ENCODE results near the gene MTX1. TPM values are rescaled to one million over a fixed set of nuclear protein-coding genes. Genes with fewer than 3 reads are reported as not detected.

Gene MTX1
- total RNA-seq, 2 donors from 2014 or later = 42.6 to 53.0 TPM

DNA sequence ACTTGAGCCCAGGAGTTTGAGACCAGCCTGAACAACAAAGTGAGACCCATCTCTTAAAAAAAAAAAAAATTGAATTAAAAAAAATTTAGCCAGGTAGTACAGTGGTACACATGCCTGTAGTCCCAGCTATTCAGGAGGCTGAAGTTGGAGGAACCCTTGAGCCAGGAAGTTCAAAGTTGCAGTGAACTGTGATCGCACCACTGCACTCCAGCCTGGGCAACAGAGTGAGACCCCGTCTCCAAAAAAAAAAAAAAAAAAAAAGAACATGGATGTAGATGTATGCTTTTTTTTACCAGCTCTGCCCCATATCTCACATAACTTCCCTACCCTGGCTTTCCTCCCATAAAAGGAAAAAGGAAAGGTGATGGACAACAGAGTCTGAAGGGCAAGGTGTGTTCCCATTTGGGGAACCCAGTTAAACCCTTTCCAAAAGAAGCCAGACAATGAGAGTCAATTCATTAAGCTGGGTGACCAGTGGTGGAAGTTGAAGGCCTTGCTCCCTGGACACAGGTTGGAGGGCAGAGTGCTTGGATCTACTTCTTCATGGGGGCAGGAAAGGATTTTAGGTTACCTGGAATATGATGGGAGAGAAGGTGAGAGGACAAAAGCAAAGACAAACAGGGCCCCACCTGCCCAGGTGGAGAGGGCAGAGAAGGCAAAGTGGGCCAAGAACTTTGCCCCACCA lies 38.3 kb upstream of the MTX1 start:
- DNase-seq (ENCODE audit: low spot score) = no peak
- ATAC-seq = no peak
- peaks cover 31 to 38% of the 10 kb centered on the region in 2 donors for H3K4me1 Mint-ChIP-seq (ENCODE audit: low read depth in 2 of 2)
- peak overlapping the region in 1 of 2 donors; percentile 63 for H3K27ac Mint-ChIP-seq
- peaks cover 15% of the 10 kb centered on the region for H3K36me3 Mint-ChIP-seq
- H3K4me3 Mint-ChIP-seq = no peak overlapping the region
- no peaks in the 10 kb centered on the region for H3K27me3 Mint-ChIP-seq
- no peaks in the 10 kb centered on the region for H3K9me3 Mint-ChIP-seq

DNA sequence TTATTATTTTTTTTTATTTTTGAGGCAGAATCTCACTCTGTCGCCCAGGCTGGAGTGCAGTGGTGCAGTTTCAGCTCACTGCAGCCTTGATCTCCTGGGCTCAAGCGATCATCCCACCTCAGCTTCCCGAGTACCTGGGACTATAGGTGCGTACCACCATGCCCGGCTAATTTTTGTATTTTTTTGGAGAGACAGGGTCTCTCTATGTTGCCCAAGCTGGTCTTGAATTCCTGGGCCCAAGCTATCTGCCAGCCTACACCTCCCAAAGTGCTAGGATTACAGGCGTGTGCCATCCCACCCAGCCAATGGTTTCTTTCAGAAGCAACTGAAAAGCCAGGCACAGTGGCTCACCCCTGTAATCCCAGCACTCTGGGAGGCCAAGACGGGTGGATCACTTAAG lies 37.7 kb upstream of the MTX1 start:
- ATAC-seq (no peak), DNase-seq (ENCODE audit: low spot score) (no peak)
- Mint-ChIP-seq H3K4me1 (ENCODE audit: low read depth in 2 of 2) (peaks cover 31 to 38% of the 10 kb centered on the region in 2 donors), H3K27me3 (no peaks in the 10 kb centered on the region), H3K4me3 (no peak overlapping the region), H3K9me3 (no peaks in the 10 kb centered on the region), H3K27ac (peak overlapping the region in 1 of 2 donors; percentile 63), H3K36me3 (peaks cover 15% of the 10 kb centered on the region)

- Mint-ChIP-seq H3K4me3 (peak overlapping the region; percentile 99), H3K36me3 (peaks cover 15% of the 10 kb centered on the region), H3K27ac (peak overlapping the region; percentile 97 to 99), H3K27me3 (no peaks in the 10 kb centered on the region), H3K9me3 (no peaks in the 10 kb centered on the region), H3K4me1 (ENCODE audit: low read depth in 2 of 2) (peaks cover 42 to 43% of the 10 kb centered on the region in 2 donors)
- no peak for DNase-seq (ENCODE audit: low spot score)
- ATAC-seq = peak; percentile 20 to 59
These were observed 36.4 kb upstream of the MTX1 start for GRCh38 chr1:155171836-155172731.

GRCh38 chr1:155172732-155173477 lies 35.6 kb upstream of the MTX1 start, which contains the start of gene KRTCAP2:
KRTCAP2 (minus strand) TSS chr1:155173304; CDS start chr1:155173224, 80 bp downstream.
- DNase-seq (ENCODE audit: low spot score) = peak; percentile 96
- Mint-ChIP-seq H3K36me3 (peaks cover 15% of the 10 kb centered on the region), H3K4me1 (ENCODE audit: low read depth in 2 of 2) (peaks cover 37 to 42% of the 10 kb centered on the region in 2 donors), H3K27ac (peak within 1 kb of the TSS; percentile 97 to 99), H3K27me3 (no peaks in the 10 kb centered on the region), H3K4me3 (peak within 1 kb of the TSS; percentile 99), H3K9me3 (no peaks in the 10 kb centered on the region)
- peak; percentile 88 to 89 for ATAC-seq

GRCh38 chr1:155173478-155174323 lies 34.8 kb upstream of the MTX1 start, which contains the start of gene TRIM46:
TRIM46 (plus strand) TSS chr1:155173849; CDS start chr1:155173967, 118 bp downstream.
- Mint-ChIP-seq H3K27ac (peak within 1 kb of the TSS; percentile 97 to 99), H3K9me3 (no peaks in the 10 kb centered on the region), H3K27me3 (no peaks in the 10 kb centered on the region), H3K4me1 (ENCODE audit: low read depth in 2 of 2) (peaks cover 36 to 42% of the 10 kb centered on the region in 2 donors), H3K4me3 (peak within 1 kb of the TSS; percentile 99), H3K36me3 (peaks cover 15% of the 10 kb centered on the region)
- ATAC-seq = peak; percentile 51 to 59
- peak; percentile 72 for DNase-seq (ENCODE audit: low spot score)

DNA sequence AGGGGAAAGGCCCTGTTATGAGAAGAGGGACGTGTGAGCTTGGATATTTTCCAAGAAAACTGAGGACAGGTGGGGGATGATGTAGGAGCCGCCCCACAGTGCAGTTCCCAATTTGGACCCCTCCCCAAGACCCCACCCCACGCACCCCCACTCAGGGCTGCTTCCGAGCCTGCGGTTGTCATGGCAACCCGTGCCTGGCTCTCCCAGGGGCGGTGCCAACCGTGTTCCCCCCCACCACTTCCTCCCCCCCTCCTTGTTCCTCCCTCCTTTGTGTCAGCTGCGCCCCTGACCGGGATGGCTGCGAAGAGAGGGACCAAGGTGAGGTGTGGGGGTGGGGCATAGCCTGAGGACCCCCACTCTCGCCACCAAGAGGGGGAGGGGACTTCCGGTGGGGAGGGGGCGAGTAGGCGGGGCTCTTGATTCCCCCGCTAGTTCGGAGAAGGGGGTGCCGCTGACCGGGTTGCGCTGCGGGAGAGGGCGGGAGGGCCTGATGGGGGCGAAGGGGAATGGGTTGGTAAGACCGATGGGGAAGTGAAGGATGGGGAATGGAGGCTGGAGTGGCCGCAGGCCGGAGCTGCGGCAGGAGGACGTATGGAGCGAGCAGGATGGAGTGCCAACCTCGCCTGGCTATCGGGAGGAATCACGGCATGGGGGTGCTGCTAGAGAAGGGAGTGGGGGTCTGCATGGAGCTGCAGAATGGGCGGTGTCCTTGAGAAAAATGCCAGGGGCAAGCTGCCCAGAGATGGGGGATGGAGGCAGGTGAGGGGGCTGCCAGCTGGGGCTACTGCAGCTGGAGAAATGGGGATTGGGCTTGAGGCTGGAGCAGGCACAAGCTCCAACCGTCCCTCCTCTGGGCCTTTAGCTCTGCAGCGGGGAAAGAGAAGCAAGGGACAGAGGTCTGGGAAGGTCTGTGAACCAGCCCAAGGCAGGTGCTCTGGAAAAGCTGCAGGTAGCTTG lies 33.9 kb upstream of the MTX1 start:
- peaks cover 33 to 37% of the 10 kb centered on the region in 2 donors for H3K4me1 Mint-ChIP-seq (ENCODE audit: low read depth in 2 of 2)
- no peaks in the 10 kb centered on the region for H3K9me3 Mint-ChIP-seq
- DNase-seq (ENCODE audit: low spot score) = no peak
- peaks cover 9% of the 10 kb centered on the region for H3K36me3 Mint-ChIP-seq
- no peak for ATAC-seq
- no peaks in the 10 kb centered on the region for H3K27me3 Mint-ChIP-seq
- peak overlapping the region; percentile 99 for H3K4me3 Mint-ChIP-seq
- H3K27ac Mint-ChIP-seq = peak overlapping the region; percentile 97 to 99

DNA sequence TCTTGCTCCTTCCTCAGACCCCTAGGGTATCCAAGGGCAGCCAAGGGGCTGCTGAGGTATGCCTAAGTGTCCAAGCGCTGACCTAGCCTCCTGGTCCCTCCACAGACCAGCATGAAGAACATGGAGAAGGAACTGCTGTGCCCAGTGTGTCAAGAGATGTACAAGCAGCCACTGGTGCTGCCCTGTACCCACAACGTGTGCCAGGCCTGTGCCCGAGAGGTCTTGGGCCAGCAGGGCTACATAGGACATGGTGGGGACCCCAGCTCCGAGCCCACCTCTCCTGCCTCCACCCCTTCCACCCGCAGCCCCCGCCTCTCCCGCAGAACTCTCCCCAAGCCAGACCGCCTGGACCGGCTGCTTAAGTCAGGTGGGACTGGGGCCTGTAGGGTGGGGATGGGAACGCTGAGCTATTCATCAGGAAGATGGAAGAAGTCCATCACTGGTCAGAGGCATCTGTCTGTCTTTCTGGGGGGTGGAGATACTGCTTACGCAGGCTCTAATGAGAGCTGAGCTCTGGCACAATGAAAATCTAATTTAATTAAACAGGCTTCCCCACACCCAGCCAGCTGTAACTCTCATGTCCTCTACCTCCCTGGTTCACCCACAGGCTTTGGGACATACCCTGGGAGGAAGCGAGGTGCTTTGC lies 33.1 kb upstream of the MTX1 start:
- no peaks in the 10 kb centered on the region for H3K9me3 Mint-ChIP-seq
- no peaks in the 10 kb centered on the region for H3K27me3 Mint-ChIP-seq
- peak overlapping the region; percentile 67 for H3K4me3 Mint-ChIP-seq
- DNase-seq (ENCODE audit: low spot score) = no peak
- no peak overlapping the region for H3K27ac Mint-ChIP-seq
- peaks cover 7% of the 10 kb centered on the region for H3K36me3 Mint-ChIP-seq
- ATAC-seq = no peak
- H3K4me1 Mint-ChIP-seq (ENCODE audit: low read depth in 2 of 2) = peaks cover 31 to 37% of the 10 kb centered on the region in 2 donors

GRCh38 chr1:155175927-155176371 lies 32.5 kb upstream of the MTX1 start:
- DNase-seq (ENCODE audit: low spot score) (no peak), ATAC-seq (no peak)
- H3K36me3 Mint-ChIP-seq = peaks cover 7% of the 10 kb centered on the region
- no peaks in the 10 kb centered on the region for H3K27me3 Mint-ChIP-seq
- H3K4me1 Mint-ChIP-seq (ENCODE audit: low read depth in 2 of 2) = peaks cover 30 to 37% of the 10 kb centered on the region in 2 donors
- peak overlapping the region; percentile 51 for H3K4me3 Mint-ChIP-seq
- peak overlapping the region; percentile 17 to 55 for H3K27ac Mint-ChIP-seq
- H3K9me3 Mint-ChIP-seq = no peaks in the 10 kb centered on the region

DNA sequence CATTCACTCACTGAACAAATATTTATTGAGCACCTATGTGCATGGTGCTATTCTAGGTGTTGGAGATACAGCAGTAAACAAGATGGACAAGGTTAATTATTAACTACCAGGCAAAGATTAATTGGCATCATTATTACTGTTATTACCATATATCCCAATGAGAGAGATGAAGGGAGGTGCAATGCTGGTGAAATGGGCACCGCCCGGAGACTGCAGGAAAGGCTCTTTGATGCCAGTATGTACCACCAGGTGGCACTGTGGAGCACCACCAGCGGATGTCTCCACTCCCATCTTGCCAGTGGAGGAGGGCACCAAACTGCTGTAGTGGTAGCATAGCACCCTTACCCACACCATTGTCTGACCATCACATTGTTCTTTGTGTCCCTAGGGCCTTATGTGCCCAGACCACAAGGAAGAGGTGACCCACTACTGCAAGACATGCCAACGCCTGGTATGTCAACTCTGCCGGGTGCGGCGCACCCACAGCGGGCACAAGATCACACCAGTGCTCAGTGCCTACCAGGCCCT lies 31.9 kb upstream of the MTX1 start:
- ATAC-seq (peak; percentile 41 to 58), DNase-seq (ENCODE audit: low spot score) (peak; percentile 83)
- H3K36me3 Mint-ChIP-seq = peaks cover 7% of the 10 kb centered on the region
- peak overlapping the region; percentile 17 to 55 for H3K27ac Mint-ChIP-seq
- H3K4me3 Mint-ChIP-seq = peak overlapping the region; percentile 51
- no peaks in the 10 kb centered on the region for H3K27me3 Mint-ChIP-seq
- no peaks in the 10 kb centered on the region for H3K9me3 Mint-ChIP-seq
- peaks cover 30 to 37% of the 10 kb centered on the region in 2 donors for H3K4me1 Mint-ChIP-seq (ENCODE audit: low read depth in 2 of 2)

GRCh38 chr1:155177192-155177917 lies 31.1 kb upstream of the MTX1 start:
- ATAC-seq (no peak), DNase-seq (ENCODE audit: low spot score) (no peak)
- no peaks in the 10 kb centered on the region for H3K9me3 Mint-ChIP-seq
- peaks cover 26 to 30% of the 10 kb centered on the region in 2 donors for H3K4me1 Mint-ChIP-seq (ENCODE audit: low read depth in 2 of 2)
- no peaks in the 10 kb centered on the region for H3K27me3 Mint-ChIP-seq
- no peak overlapping the region for H3K27ac Mint-ChIP-seq
- H3K36me3 Mint-ChIP-seq = peaks cover 2% of the 10 kb centered on the region
- H3K4me3 Mint-ChIP-seq = no peak overlapping the region

GRCh38 chr1:155177918-155178281 lies 30.6 kb upstream of the MTX1 start:
- Mint-ChIP-seq H3K4me3 (no peak overlapping the region), H3K36me3 (no peaks in the 10 kb centered on the region), H3K27me3 (no peaks in the 10 kb centered on the region), H3K9me3 (no peaks in the 10 kb centered on the region), H3K4me1 (ENCODE audit: low read depth in 2 of 2) (peaks cover 23 to 27% of the 10 kb centered on the region in 2 donors), H3K27ac (no peak overlapping the region)
- no peak for ATAC-seq
- DNase-seq (ENCODE audit: low spot score) = no peak
